NCI-H345 (cell line): Measurements from ENCODE around the gene R3HDM2.

Experiments used
- DNase-seq: peaks from one replicate; lab custom pipeline; 2025; lab: John Stamatoyannopoulos, UW

Gene R3HDM2

DNA sequence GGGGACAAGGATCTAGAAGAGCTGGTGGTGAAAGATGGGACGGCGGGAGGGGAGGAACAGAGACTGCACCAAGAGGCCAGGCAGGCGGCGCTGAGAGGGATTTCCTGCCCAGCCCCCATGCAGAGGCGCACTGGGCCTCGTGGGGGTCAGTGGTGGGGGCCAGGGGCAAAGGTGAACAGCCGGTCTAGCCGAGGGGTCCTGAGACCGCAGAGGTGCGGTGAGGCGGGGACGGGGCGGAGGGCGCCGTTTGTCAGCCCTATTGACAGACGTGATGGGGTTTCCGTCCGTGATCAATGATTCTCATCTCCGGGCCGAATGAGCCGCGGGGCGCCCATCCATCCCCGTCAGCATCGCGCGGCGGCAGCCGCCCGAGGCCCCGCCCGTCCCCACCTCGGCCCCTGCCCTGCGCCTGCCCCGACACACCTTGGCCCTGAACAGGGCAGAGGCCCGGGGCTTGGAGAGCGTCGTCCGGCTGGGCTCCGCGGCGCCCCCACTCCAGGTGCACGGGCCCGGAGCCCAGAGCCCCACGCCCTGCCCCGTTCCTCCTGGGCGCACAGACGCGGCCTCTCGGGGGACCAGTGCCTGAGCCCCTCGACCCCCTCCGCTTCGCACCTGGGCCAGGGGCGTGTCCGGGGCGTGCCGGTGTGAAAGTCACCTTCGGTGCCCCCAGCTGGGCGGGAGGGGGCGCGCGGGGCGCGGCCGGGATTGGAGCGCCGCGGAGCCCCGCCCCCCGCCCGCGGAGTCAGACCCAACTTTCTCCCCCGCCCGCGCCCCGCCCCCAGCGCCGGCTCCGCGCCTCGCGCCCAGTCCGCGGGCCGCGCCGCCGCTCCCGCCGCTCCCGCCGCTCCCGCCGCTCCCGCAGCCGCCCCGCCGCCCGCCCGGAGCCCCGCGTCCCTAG, 214.6 kb downstream of the R3HDM2 start, which contains the start of gene NXPH4:
Gene NXPH4, plus strand, starts transcription at position 781 of the 898 bp plus-strand sequence. CDS start 176 bp downstream, outside the sequence.
- peak; percentile 68 for DNase-seq

DNA sequence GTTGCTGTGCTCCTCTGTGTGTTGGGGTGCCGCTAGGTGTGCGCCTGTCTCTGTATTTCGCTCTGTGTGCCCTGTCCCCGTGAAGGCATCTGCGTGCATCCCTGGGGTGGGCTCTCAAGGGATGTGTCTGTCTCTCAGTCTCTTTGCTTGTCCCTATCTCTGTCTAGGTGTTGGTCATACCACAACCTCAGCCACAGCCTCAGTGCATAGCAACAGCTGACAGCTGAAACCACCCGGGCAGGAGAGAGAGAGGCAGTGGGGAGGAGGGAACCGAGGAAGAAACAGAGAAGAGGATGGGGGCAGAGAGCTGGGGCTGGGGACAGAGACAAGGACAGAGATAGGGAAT, 215.2 kb downstream of the R3HDM2 start:
- peak; percentile 12 for DNase-seq

DNA sequence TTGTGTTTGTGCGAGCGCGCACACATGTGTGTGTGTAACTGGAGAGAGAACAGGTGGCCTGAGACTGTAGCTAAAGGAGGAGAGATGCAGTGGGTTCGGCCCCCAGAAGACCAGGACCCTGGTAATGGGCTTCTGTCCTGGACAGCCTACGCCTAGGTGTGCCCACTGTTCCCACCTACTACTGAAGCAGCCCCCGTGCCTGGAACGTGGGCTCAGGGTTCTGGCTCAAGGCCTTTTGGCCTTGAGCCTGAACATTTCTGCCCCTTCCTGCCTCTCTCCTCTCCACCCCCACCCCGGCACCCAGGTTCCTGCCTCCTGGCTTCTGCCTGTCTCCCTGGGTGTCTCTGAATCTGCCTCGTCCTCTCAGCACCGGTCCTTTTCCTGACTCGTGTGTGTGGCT, 215.8 kb downstream of the R3HDM2 start:
- no peak for DNase-seq

DNA sequence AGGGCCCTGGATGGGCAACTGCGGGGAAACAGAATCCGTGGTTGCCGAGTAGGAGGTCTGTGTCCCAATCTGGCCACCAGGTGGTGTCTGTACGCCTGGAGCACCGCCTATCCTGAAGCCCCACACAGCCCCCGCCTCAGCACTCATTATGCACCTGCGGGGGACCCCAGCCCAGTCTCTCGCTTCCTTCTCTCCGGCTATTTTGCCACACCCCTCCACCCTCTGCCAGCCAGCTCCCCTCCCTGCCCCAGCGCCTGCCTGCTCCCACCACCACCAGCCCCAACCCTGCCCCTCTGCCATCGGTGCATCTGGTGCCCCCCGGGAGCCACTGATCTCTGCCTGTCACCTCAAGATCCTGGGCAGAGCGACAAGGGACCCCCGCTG, 216.5 kb downstream of the R3HDM2 start:
- peak; percentile 80 for DNase-seq

DNA sequence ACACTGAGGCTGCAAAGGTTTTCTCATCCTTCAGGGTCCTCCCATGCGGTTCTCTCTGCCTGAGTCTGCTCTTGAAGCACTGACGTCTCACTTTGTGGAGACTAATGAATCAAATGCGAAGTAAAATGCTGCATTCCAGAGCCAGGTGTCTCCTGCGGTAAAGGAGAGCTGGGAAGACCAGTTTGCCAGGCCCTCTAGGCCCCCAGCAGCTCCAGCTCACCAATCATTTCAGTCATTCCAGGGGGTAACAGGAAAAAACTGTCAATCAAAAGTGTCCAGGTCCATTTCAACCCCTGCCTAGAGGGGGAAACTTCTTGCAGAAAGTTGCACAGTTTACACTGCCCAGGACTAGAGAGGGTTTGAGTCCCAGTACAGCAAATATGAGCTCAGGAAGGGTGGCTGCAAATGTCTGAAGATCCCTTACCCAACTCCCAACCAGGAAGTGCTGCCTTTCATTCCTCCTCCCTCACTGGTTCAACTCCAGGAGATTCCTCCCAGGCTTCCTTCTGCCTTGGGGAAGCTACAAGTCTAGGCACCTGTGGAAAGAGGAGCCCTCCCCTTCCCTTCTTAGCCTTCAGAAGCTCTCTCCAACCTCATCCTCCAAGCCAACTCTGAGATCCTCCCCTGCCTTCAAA, 217.0 kb downstream of the R3HDM2 start:
- no peak for DNase-seq

DNA sequence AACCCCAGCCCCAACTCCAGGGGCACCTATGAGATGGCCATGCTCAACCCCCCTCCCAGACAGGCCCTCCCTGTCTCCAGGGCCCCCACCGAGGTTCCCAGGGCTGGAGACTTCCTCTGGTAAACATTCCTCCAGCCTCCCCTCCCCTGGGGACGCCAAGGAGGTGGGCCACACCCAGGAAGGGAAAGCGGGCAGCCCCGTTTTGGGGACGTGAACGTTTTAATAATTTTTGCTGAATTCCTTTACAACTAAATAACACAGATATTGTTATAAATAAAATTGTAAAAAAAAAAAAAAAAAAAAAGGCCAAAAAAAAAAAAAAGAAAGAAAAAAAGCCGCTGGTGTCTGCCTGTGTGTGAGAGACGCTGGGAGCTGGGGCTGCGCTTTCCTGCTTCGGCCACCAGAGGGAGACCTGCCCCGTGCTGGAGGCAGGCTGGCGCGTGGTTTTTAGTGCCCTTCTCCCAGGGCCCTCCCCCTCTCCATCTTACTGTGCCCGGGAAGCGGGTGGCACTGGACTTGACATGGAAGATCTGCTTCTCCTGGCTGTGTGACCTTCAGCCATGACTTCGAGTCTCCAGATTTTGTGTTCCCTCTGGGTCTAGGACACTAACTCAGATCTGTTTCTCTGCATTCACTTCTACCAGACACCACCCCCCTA, 217.7 kb downstream of the R3HDM2 start:
- DNase-seq, result peak; percentile 85

DNA sequence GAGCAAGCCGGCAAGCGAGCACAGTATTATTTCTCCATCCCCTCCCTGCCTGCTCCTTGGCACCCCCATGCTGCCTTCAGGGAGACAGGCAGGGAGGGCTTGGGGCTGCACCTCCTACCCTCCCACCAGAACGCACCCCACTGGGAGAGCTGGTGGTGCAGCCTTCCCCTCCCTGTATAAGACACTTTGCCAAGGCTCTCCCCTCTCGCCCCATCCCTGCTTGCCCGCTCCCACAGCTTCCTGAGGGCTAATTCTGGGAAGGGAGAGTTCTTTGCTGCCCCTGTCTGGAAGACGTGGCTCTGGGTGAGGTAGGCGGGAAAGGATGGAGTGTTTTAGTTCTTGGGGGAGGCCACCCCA, 218.2 kb downstream of the R3HDM2 start:
- DNase-seq, result no peak

DNA sequence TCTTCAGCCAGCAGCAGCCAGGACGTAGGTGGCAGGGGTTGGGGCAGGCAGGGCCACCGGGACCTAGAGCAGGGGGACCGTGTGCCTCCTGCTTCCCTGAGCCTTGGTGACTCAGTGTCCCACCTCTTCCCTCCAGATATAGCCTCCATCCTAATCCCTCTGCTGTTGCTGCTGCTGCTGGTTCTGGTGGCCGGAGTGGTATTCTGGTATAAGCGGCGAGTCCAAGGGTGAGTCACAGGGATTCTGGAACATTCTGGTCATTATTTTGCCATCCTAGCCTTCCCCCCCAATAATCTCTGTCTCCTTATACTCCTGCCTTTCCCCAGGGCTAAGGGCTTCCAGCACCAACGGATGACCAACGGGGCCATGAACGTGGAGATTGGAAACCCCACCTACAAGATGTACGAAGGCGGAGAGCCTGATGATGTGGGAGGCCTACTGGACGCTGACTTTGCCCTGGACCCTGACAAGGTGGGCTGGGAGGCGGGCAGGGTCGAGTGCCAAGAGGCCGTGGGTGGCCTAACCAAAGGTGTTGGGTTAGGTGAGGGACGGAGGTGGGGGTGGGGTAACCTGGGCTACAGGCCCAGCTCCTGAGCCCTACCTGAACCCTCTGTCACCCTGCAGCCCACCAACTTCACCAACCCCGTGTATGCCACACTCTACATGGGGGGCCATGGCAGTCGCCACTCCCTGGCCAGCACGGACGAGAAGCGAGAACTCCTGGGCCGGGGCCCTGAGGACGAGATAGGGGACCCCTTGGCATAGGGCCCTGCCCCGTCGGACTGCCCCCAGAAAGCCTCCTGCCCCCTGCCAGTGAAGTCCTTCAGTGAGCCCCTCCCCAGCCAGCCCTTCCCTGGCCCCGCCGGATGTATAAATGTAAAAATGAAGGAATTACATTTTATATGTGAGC, 218.8 kb downstream of the R3HDM2 start:
- DNase-seq, result no peak

DNA sequence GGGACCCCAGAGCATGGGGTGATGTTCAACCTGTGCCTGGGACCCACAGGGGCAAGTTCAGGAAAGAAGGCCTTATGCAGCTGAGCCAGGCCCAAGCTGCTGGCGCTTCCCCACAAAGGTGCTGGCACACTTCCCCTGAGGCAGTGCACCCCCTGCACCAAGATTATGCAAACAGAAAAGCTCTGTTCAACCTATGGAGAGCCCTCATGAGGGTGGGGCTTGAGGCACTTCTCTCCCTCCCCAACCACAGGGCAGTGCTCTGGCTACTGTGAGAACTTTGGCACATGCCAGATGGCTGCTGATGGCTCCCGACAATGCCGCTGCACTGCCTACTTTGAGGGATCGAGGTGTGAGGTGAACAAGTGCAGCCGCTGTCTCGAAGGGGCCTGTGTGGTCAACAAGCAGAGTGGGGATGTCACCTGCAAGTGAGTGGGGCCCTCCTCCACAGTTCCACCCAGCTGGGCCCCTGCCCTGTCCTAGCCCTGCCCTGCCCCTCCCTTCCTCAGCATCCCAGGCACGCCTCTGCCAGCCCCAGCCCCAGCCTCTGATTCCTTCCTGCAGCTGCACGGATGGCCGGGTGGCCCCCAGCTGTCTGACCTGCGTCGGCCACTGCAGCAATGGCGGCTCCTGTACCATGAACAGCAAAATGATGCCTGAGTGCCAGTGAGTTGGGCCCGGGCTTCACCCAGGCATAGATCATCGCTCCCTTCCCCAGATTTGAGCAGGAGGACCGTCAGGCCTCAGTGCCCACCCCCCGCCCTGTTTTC, 219.7 kb downstream of the R3HDM2 start:
- DNase-seq, result no peak

DNA sequence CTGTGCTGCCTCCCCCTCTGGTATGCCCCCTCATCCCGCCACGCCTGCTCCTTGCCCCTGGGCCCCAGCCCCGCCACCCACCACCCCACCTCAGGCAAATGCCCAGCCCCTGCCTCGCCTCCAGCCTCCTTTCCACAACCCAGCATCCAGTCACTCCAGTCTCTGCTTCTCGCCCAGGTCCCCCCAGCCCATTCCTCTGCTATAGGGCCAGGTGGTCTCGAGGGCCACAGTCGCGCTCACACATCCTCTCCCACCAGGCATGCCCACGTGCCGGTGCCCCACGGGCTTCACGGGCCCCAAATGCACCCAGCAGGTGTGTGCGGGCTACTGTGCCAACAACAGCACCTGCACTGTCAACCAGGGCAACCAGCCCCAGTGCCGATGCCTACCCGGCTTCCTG, 220.4 kb downstream of the R3HDM2 start:
- no peak for DNase-seq

DNA sequence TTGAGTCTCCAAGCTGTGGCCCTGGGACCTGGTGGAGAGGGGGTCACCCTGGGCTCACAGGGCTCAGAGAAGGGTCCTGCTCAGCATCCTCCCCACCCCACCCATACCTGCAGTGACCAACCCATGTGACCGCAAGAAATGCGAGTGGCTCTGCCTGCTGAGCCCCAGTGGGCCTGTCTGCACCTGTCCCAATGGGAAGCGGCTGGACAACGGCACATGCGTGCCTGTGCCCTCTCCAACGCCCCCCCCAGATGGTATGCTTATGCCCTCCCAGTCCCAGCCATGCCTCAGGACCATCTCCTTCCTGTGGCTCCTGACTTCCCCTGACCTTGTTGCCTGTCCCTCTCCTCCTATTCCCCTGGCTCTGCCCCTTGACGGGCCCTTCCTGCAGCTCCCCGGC, 220.9 kb downstream of the R3HDM2 start:
- no peak for DNase-seq

DNA sequence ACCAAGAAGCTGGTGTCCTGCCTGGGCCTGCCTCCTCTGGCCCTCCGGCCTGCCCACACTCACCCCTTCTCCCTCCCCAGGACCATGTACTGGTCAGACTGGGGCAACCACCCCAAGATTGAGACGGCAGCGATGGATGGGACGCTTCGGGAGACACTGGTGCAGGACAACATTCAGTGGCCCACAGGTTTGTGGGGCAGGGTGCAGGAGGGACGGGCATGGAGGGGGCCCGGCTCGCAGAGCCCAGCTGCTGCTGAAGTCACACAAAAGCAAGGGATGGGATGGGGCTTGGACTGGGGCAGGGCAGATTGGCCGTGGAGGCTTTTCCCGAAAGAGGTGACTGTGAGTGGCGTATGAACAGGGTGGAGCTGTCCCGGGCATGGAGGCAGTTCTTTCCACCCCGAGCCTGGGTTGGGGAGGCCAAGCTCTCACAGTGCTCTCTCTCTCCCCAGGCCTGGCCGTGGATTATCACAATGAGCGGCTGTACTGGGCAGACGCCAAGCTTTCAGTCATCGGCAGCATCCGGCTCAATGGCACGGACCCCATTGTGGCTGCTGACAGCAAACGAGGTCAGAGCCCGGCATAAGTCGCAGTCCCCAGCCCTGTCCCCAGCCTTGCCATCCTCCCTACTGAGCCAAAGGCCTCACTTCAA, 222.1 kb downstream of the R3HDM2 start:
- no peak for DNase-seq

DNA sequence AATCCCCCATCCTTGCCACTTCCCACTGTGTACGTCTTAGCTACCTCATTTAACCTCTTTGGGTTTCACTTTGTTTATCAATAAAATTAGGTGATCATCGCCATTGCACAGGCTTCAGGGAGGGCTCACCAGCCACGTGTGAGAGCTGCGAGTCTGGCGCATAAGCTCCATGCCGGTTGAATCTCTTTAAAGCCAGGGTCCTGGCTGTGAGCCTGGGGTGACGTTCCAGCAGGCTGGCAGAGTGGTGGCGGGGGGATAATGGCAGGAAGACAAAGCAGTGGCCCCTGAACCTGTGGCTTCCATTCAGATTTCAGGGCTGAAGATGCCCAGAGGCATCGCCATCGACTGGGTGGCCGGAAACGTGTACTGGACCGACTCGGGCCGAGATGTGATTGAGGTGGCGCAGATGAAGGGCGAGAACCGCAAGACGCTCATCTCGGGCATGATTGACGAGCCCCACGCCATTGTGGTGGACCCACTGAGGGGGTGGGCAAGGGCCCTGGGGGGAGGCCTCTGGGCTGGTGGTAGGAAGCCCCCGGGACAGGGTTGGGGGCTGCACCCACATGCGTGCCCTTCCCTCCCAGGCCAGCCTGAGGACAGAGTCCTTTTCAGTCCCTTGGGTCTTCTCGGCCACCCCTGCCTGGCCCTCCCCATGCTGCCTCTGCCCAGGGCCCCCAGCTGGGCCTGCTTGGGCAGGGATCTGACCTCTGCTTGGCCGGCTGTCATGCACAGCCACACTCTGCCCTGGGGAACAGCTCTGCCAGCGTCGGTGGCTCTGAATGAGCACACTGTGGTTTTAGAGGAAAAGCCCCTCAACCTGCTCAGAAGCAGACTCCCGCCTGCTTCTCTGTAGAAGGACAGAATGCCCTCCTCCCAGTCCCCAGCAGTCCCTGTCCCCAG, 222.9 kb downstream of the R3HDM2 start:
- no peak for DNase-seq

DNA sequence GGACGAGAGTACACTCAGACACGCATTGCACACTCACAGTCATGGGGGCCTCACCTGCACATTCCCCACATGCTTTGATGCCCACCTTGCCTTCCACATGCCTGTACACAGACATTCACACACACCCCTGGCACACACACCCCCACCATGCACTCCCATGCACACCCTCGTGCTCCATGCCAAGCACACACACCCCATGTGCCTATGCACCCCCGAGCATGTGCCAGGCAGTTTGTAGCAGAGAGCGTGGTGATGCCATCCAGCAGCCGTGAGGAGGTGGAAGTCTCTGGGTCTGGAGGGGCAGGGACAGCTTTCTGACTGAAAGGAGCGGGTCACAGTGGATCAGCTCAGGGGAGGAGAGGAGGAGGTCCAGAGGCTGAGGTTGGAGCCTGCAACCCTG, 224.9 kb downstream of the R3HDM2 start:
- no peak for DNase-seq

DNA sequence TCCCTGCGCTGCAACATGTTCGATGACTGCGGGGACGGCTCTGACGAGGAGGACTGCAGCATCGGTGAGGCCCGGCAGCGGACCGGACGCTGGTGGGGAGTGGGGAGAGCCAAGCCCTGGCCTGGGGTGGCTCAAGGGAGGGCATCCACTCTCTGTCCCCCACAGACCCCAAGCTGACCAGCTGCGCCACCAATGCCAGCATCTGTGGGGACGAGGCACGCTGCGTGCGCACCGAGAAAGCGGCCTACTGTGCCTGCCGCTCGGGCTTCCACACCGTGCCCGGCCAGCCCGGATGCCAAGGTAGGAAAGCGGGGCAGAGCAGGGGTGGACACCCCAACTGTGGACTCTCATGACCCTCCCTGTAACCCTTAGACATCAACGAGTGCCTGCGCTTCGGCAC, 225.7 kb downstream of the R3HDM2 start:
- no peak for DNase-seq

DNA sequence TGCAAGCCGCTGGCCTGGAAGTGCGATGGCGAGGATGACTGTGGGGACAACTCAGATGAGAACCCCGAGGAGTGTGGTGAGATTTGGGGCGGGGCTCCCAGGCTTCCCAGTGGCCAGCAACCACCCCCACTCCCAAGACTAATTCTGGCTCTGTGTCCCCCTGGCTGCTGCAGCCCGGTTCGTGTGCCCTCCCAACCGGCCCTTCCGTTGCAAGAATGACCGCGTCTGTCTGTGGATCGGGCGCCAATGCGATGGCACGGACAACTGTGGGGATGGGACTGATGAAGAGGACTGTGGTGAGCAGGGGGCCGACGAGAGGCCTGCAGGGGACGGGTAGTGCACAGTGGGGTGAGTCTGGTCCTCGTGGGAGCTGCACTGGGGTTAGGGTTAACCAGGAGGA, 226.4 kb downstream of the R3HDM2 start:
- no peak for DNase-seq

DNA sequence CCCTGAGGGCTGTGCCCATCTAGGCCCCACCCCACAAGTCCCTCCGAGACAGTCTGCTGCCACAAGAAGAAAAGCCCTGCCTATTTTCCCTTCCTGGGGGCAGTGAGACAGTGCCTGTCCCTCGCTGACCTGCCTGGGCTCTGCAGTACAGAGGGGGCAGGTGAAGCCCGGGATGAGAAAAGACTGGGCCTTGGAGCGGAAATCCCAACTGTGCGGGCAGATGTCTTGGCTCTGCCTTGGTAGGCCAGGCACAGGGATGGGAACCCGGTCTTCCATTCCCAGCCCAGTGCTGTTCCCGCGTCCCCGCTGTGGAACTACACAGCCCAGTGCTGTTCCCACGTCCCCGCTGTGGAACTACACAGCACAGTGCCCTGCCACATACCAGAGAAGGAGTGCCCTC, 227.1 kb downstream of the R3HDM2 start:
- no peak for DNase-seq
